ENCODE results near the gene RAP1A.

The RAP1A gene

DNA sequence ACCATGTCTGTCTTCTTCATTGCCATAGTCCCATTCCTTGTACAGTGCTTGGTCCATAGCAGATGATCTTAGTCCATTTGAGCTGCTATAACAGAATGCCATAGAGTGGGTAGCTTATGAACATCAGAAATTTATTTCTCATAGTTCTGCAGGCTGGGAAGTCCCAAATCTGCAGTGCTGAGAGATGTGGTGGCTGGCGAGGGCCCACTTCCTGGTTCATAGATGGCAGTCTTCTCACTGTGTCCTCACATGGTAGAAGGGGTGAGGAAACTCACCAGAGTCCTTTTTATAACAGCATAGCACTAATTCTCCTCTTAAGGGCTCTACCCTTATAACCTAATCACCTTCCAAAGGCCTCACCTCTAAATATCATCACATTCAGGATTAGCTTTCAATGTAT is 23.1 kb upstream of the RAP1A start:
- TF ChIP-seq CREB1 (IDR thresholded peaks at IDR 0.05; ENCODE audit: low read depth) (no peak), RAD21 (IDR thresholded peaks at IDR 0.05; ENCODE audit: low read depth) (no peak), TCF12 (IDR thresholded peaks at IDR 0.05; ENCODE audit: low read depth) (no peak), YY1 (IDR thresholded peaks at IDR 0.05; ENCODE audit: low read depth) (no peak), TAF1 (IDR thresholded peaks at IDR 0.05; ENCODE audit: low read depth) (no peak), FOXM1 (IDR thresholded peaks at IDR 0.05; ENCODE audit: borderline replicate concordance, low read depth) (no peak), EGR1 (IDR thresholded peaks at IDR 0.05) (no peak), TEAD4 (IDR thresholded peaks at IDR 0.05) (no peak), ZBTB7A (IDR thresholded peaks at IDR 0.05; ENCODE audit: low read depth) (no peak), CEBPB (IDR thresholded peaks at IDR 0.05) (no peak), EP300 (IDR thresholded peaks at IDR 0.05; ENCODE audit: borderline replicate concordance) (no peak)
- TF ChIP-seq, protein P1, sequence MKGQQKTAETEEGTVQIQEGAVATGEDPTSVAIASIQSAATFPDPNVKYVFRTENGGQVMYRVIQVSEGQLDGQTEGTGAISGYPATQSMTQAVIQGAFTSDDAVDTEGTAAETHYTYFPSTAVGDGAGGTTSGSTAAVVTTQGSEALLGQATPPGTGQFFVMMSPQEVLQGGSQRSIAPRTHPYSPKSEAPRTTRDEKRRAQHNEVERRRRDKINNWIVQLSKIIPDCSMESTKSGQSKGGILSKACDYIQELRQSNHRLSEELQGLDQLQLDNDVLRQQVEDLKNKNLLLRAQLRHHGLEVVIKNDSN (IDR thresholded peaks at IDR 0.05) = no peak
- TF ChIP-seq, protein P2, sequence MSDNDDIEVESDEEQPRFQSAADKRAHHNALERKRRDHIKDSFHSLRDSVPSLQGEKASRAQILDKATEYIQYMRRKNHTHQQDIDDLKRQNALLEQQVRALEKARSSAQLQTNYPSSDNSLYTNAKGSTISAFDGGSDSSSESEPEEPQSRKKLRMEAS (IDR thresholded peaks at IDR 0.05) = no peak
- TF ChIP-seq, protein P3, sequence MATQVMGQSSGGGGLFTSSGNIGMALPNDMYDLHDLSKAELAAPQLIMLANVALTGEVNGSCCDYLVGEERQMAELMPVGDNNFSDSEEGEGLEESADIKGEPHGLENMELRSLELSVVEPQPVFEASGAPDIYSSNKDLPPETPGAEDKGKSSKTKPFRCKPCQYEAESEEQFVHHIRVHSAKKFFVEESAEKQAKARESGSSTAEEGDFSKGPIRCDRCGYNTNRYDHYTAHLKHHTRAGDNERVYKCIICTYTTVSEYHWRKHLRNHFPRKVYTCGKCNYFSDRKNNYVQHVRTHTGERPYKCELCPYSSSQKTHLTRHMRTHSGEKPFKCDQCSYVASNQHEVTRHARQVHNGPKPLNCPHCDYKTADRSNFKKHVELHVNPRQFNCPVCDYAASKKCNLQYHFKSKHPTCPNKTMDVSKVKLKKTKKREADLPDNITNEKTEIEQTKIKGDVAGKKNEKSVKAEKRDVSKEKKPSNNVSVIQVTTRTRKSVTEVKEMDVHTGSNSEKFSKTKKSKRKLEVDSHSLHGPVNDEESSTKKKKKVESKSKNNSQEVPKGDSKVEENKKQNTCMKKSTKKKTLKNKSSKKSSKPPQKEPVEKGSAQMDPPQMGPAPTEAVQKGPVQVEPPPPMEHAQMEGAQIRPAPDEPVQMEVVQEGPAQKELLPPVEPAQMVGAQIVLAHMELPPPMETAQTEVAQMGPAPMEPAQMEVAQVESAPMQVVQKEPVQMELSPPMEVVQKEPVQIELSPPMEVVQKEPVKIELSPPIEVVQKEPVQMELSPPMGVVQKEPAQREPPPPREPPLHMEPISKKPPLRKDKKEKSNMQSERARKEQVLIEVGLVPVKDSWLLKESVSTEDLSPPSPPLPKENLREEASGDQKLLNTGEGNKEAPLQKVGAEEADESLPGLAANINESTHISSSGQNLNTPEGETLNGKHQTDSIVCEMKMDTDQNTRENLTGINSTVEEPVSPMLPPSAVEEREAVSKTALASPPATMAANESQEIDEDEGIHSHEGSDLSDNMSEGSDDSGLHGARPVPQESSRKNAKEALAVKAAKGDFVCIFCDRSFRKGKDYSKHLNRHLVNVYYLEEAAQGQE (IDR thresholded peaks at IDR 0.05; ENCODE audit: low read depth) = no peak

DNA sequence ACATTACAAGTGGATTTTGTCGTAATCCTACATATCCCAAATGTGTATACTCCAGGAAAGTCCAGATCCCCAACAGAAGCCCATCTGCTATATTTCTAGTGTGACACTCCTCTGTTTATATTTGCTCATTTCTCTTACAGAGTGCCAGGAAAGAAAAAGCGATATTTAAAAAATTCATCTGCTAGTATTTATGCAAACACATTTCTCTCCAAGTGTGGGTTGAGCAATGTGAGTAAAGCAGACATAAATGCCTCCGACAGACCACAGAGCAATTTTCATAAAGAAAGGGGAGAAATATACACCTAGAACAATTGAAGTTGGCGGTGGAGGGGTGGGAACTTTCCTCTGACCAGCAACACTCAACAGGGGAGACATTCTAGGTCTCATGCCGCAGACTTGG is 22.2 kb upstream of the RAP1A start:
- TF ChIP-seq, protein P1 (IDR thresholded peaks at IDR 0.05) = no peak
- TF ChIP-seq EP300 (IDR thresholded peaks at IDR 0.05; ENCODE audit: borderline replicate concordance) (no peak), EGR1 (IDR thresholded peaks at IDR 0.05) (no peak), FOXM1 (IDR thresholded peaks at IDR 0.05; ENCODE audit: borderline replicate concordance, low read depth) (no peak), TCF12 (IDR thresholded peaks at IDR 0.05; ENCODE audit: low read depth) (no peak), YY1 (IDR thresholded peaks at IDR 0.05; ENCODE audit: low read depth) (no peak), CREB1 (IDR thresholded peaks at IDR 0.05; ENCODE audit: low read depth) (no peak), NFIC (IDR thresholded peaks at IDR 0.05) (no peak), RAD21 (IDR thresholded peaks at IDR 0.05; ENCODE audit: low read depth) (no peak), CEBPB (IDR thresholded peaks at IDR 0.05) (no peak)
- TF ChIP-seq, protein P2 (IDR thresholded peaks at IDR 0.05) = no peak

DNA sequence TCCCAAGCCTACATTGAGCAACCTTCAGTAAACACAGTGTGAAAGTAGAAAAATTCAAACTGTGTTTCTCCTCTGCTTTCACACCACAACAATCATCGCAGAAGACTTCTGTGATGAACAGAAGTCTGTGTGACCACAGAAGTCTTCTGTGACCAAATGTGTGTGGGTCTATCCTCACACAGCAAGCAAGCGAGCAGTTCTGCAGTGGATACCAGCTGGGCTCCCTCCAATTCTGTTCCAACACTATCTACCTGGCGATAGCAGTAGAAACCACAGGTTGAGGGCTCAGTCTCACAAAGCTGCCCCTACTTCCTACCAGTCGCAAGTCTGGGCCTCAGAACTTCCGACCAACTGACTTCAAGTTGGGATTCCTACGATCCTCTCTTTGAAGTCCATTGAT is 21.0 kb upstream of the RAP1A start:
- TF ChIP-seq EP300 (IDR thresholded peaks at IDR 0.05; ENCODE audit: borderline replicate concordance) (no peak), TAF1 (IDR thresholded peaks at IDR 0.05; ENCODE audit: low read depth) (no peak), NFIC (IDR thresholded peaks at IDR 0.05) (no peak), FOXM1 (IDR thresholded peaks at IDR 0.05; ENCODE audit: borderline replicate concordance, low read depth) (no peak), TEAD4 (IDR thresholded peaks at IDR 0.05) (no peak), CEBPB (IDR thresholded peaks at IDR 0.05) (no peak), YY1 (IDR thresholded peaks at IDR 0.05; ENCODE audit: low read depth) (no peak), CREB1 (IDR thresholded peaks at IDR 0.05; ENCODE audit: low read depth) (no peak), ZBTB7A (IDR thresholded peaks at IDR 0.05; ENCODE audit: low read depth) (no peak)
- TF ChIP-seq, protein P1 (IDR thresholded peaks at IDR 0.05) = no peak
- TF ChIP-seq, protein P2 (IDR thresholded peaks at IDR 0.05) = no peak
- TF ChIP-seq, protein P3 (IDR thresholded peaks at IDR 0.05; ENCODE audit: low read depth) = no peak

DNA sequence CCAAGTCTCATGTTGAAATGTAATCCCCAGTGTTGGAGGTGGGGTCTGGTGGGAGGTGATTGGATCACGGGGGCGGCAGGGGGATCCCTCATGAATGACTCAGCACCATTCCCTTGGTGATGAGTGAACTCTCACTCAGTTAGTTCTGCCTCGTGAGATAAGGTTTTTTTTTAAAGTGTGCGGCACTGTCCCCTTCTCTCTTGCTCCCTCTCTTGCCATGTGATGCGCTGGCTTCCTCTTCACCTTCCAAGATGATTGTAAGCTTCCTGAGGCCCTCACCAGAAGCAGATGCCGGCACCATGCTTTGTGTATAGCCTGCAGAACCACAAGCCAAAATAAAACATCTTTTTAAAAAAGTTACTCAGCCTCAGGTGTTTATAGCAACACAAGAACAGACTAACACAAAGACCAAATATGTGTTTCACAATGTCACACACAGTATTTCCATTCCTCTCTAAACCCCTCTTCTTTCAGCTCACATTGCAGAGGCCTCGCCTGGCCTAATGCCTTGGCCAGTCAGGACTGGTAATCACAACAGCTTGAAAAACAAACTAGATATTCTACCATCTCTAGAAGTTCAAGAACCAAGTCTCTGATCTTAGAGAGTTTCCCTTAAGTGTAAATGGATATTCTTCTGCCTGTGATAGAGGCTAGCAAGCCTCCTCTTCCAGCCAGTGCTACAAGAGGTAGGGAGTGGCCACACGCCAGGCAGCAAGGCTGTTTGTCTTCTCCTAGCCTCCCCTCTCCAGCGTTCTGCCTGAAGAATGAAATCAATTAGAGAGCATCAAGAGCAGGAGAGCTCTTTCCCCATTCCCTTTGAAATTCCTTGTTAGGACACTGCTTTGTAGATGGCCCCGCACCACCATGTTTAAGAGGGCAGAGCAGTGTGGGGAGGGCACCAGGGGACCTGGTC is 19.6 kb upstream of the RAP1A start:
- no peak for TF ChIP-seq EP300 (IDR thresholded peaks at IDR 0.05; ENCODE audit: borderline replicate concordance)
- TF ChIP-seq, protein P3 (IDR thresholded peaks at IDR 0.05; ENCODE audit: low read depth) = no peak
- TF ChIP-seq, protein P2 (IDR thresholded peaks at IDR 0.05) = no peak
- TF ChIP-seq NFIC (IDR thresholded peaks at IDR 0.05) = no peak
- no peak for TF ChIP-seq TCF12 (IDR thresholded peaks at IDR 0.05; ENCODE audit: low read depth)
- TF ChIP-seq FOXM1 (IDR thresholded peaks at IDR 0.05; ENCODE audit: borderline replicate concordance, low read depth) = no peak
- no peak for TF ChIP-seq TEAD4 (IDR thresholded peaks at IDR 0.05)
- no peak for TF ChIP-seq RAD21 (IDR thresholded peaks at IDR 0.05; ENCODE audit: low read depth)
- TF ChIP-seq TAF1 (IDR thresholded peaks at IDR 0.05; ENCODE audit: low read depth) = no peak
- no peak for TF ChIP-seq CREB1 (IDR thresholded peaks at IDR 0.05; ENCODE audit: low read depth)
- TF ChIP-seq, protein P1 (IDR thresholded peaks at IDR 0.05) = no peak
- no peak for TF ChIP-seq ZBTB7A (IDR thresholded peaks at IDR 0.05; ENCODE audit: low read depth)
- no peak for TF ChIP-seq EGR1 (IDR thresholded peaks at IDR 0.05)
- TF ChIP-seq YY1 (IDR thresholded peaks at IDR 0.05; ENCODE audit: low read depth) = no peak
- TF ChIP-seq CEBPB (IDR thresholded peaks at IDR 0.05) = no peak
